ENCODE results near the gene CST7.
"Not testable (repeated sequence)": the region's sequence is repeated elsewhere in the genome, so short reads cannot be mapped to it uniquely, and the experiment has no call there.

The CST7 gene

GRCh38 chr20:24929867-24930723 is 19.0 kb upstream of the CST7 start:
- DNase-seq (ENCODE audit: low read depth) = not testable (repeated sequence)

GRCh38 chr20:24930724-24931688 is 18.1 kb upstream of the CST7 start:
- not testable (repeated sequence) for DNase-seq (ENCODE audit: low read depth)

- not testable (repeated sequence) for DNase-seq (ENCODE audit: low read depth)
Measured at GRCh38 chr20:24931893-24932292, 17.2 kb upstream of the CST7 start.

GRCh38 chr20:24933266-24933908 is 15.7 kb upstream of the CST7 start:
- DNase-seq (ENCODE audit: low read depth) = no peak

- DNase-seq (ENCODE audit: low read depth) = no peak
Measured at GRCh38 chr20:24934101-24934661, 14.9 kb upstream of the CST7 start.

- DNase-seq (ENCODE audit: low read depth) = no peak
Measured at GRCh38 chr20:24934716-24935115, 14.4 kb upstream of the CST7 start.

GRCh38 chr20:24935140-24935539 is 13.9 kb upstream of the CST7 start:
- DNase-seq (ENCODE audit: low read depth) = no peak

- DNase-seq (ENCODE audit: low read depth) = no peak
Measured at GRCh38 chr20:24935766-24936525, 13.1 kb upstream of the CST7 start.

GRCh38 chr20:24936526-24937407 is 12.3 kb upstream of the CST7 start:
- DNase-seq (ENCODE audit: low read depth) = no peak

GRCh38 chr20:24937579-24937978 is 11.5 kb upstream of the CST7 start:
- no peak for DNase-seq (ENCODE audit: low read depth)

GRCh38 chr20:24938498-24938897 is 10.6 kb upstream of the CST7 start:
- no peak for DNase-seq (ENCODE audit: low read depth)

GRCh38 chr20:24939036-24939435 is 10.0 kb upstream of the CST7 start:
- no peak for DNase-seq (ENCODE audit: low read depth)

GRCh38 chr20:24942679-24943078 is 6.4 kb upstream of the CST7 start:
- no peak for DNase-seq (ENCODE audit: low read depth)

- no peak for DNase-seq (ENCODE audit: low read depth)
Measured at GRCh38 chr20:24943196-24943595, 5.9 kb upstream of the CST7 start.

- no peak for DNase-seq (ENCODE audit: low read depth)
Measured at GRCh38 chr20:24943731-24944130, 5.3 kb upstream of the CST7 start.

GRCh38 chr20:24946376-24946775 is 2.7 kb upstream of the CST7 start:
- DNase-seq (ENCODE audit: low read depth) = not testable (repeated sequence)

- DNase-seq (ENCODE audit: low read depth) = not testable (repeated sequence)
Measured at GRCh38 chr20:24948396-24948938, 602 bp upstream of the CST7 start.

GRCh38 chr20:24949756-24950127 is 673 bp downstream of the CST7 start:
- DNase-seq (ENCODE audit: low read depth) = no peak

GRCh38 chr20:24950128-24950835 is 1.2 kb downstream of the CST7 start:
- no peak for DNase-seq (ENCODE audit: low read depth)

All from stimulated activated CD8-positive, alpha-beta memory T cell treated with anti-CD3 and anti-CD28 coated beads, Interleukin-7, amount 100 ng/mL, for 24 hours (primary cell).